Fibroblast of peridontal ligament (primary cell): Measurements from ENCODE around the gene ZNF48.

Source experiments
- DNase-seq: peaks from one replicate; pipeline ENCODE4 v3.0.0-alpha.2; 2010; ENCODE audit errors: extremely low read depth

ZNF48 gene

GRCh38 chr16:30395155-30395991 is at the start of gene ZNF48:
ZNF48 (plus strand) TSS chr16:30395420; CDS start chr16:30395795, 375 bp downstream.
- peak; percentile 87 for DNase-seq

GRCh38 chr16:30346286-30346685 is 48.9 kb upstream of the ZNF48 start:
- no peak for DNase-seq

DNA sequence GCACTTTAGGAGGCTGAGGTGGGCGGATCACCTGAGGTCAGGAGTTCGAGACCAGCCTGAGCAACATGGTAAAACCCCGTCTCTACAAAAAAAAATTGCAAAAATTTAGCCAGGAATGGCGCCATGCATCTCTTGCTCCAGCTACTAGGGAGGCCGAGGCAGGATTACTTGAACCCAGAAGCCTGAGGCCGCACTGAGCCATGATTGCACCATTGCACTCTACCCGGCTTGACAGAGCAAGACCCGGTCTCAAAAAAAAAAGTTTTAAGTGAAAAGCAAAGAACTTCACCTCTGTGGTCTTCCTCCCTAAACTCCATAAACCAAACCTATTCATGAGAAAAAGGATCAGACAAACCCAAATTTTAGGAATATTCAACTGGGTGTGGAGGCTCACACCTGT is 47.1 kb upstream of the ZNF48 start:
- DNase-seq: no peak

DNA sequence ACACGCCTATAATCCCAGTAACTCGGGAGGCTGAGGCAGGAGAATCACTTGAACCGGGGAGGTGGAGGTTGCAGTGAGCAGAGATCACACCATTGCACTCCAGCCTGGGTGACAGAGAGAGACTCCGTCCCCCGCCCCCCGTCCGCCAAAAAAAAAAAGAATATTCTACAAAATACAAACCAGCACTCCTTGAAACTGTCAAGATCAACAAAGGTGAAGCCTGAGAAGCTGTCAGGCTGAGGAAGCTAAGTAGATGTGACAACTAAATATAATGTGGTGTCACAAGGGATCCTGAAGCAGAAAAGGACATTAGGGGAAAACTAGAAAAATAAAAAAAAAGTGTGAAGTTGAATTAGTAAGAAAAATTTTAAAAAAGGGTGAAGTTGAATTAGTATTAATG is 46.3 kb upstream of the ZNF48 start:
- DNase-seq: no peak

DNA sequence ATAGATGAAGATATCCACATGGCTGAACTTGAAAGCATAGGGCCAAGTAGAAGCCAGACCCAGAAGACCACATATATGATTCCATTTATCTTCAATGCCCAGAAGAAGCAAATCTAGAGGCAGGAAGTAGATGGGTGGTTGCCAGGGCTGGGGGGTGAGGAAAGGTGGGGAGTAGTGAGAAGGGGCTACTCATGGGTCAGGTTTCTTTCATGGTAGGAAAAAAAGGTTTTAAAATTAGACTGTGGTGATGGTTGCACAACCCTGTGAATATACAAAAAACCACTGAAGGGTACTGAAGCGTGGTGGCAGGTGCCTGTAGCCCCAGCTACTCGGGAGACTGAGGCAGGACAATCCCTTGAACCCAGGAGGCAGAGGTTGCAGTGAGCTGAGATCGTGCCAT is 45.5 kb upstream of the ZNF48 start:
- DNase-seq: no peak

DNA sequence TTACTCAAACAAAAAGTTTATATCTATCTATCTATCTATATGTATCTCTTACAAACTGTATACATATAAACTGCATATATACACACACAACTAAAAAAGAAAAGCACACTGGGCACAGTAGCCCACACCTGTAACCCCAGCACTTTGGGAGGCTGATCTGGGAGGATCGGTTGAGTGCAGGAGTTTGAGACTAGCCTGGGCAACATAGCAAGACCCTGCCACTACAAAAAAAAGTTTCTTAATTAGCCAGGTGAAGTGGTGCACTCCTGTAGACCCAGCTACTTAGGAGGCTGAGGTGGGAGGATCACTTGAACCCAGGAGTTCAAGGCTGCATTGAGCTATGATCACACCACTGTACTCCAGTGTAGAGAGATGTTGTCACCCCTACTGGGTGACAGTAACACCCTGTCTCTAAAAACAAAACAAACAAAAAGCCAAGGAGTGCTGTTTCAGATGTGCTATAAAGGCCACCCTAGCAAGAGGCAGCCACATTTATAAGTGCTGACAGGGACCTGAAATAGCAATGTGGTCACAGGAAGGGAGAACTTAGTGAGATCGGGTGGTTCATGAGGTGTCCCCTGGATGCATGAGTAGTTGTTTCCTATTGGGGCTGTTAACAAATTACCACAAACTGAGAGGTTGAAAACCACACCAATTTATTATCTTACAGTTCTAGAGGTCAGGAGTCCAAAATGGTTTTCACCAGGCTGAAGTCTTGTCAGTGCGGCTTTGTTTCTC is 44.9 kb upstream of the ZNF48 start:
- no peak for DNase-seq

DNA sequence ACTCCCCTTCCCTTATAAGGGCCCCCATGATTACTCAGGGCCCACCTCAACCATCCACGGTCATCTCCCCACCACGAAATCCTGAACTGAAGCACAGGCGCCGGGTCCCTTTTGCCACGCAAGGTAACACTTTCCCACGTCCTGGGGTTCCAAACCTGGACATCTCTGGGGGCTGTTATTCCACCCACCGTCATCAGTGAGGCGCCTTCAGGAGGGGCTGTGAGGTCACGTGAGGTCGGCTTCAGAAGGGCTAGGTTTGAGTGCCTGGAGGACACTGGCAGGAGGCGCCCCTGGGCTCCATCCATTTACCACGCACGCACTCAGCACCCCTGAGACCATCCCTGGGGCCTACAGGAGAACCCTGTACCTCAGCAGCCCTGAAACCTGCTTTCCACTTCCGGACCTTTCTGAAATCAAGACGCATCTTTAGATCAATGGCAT is 44.2 kb upstream of the ZNF48 start:
- no peak for DNase-seq

GRCh38 chr16:30351586-30352419 is 43.4 kb upstream of the ZNF48 start:
- peak; percentile 96 for DNase-seq

DNA sequence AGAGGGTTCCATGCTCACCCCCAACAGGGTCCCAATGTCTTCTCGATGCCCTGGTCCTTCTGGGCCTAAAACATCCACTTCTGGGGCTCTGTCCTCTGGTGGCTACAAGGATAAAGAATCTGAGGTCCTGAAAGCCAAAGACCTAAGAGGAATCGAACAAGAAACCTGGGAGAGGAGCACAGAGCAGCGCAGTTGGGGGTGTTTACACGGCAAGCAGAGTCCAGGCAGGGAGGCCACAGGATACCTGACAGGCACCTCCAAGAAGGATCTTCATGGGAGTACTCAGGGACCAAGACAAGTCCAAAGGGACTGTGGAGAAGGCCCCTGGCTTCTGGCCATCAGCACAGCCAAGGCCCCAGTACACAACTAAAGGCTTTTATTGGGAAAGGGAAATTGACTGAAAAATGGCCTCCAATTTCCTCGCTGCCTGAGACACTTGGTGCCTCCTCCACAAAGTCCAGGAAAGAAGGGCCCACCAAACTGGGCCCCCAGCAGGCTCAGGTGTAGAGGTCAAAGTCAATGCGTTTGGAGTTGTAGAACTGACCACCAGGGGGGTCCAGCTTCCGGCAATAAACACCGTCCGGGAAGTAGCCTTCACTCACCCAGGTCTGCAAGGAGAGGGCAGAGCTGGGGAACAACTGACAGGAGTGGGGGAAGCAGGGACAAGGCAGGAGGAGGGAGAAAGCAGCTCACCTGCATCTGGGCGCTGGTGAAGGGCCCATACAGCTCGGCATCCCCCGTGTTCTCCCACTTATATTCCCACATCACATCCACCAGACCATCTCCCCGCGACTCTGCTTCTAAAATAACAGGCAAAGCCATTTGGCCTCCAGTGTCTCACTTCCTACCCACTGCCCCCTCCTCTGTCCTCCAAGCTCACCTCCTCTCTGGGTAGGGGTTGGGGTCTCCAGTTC is 42.5 kb upstream of the ZNF48 start:
- DNase-seq: no peak

- DNase-seq: no peak
Measured at GRCh38 chr16:30353438-30354129, 41.6 kb upstream of the ZNF48 start.

DNA sequence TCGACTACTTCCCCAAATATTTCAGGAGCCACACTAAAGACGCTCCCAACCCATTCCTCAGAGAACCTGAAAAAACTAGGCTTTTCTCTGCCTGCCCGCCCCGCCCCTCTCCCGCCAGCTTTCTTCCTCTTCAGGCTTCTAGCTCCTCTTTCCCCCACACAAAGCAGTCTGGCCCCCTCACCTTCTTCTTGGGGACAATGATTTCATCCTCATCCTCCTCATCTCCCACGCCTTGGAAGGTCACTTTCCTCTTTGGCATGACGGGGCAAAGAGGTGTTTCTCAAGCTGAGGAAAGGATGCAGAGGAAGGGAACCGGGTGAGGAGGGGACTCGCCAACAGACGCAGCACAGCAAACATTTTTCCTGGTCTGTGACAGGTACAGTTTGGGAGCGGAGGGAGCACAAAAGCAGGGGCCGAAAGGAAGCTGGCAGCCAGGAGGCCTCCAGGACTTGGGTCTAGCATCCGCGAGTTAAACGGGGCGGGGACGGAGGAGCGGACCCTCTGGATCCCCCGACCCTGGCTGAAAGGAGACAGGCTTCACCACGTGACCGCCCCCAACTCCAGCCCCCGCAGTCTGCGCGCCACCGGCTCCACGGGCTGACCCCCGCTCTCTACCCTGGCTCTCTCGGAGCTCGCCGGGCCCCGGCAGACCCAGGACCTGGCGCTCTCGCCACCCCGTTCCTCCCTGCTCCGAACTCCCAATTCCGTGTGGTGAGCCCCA is 40.6 kb upstream of the ZNF48 start:
- DNase-seq: no peak

- peak; percentile 99 for DNase-seq
Measured at GRCh38 chr16:30355144-30355953, 39.9 kb upstream of the ZNF48 start, which contains the start of gene CD2BP2. CD2BP2 (minus strand) TSS chr16:30355308; CDS start chr16:30354681, 627 bp downstream.

- no peak for DNase-seq
Measured at GRCh38 chr16:30355954-30356308, 39.3 kb upstream of the ZNF48 start.

GRCh38 chr16:30356401-30357084 is 38.7 kb upstream of the ZNF48 start:
- no peak for DNase-seq

GRCh38 chr16:30357085-30357714 is 38.0 kb upstream of the ZNF48 start:
- DNase-seq: no peak

DNA sequence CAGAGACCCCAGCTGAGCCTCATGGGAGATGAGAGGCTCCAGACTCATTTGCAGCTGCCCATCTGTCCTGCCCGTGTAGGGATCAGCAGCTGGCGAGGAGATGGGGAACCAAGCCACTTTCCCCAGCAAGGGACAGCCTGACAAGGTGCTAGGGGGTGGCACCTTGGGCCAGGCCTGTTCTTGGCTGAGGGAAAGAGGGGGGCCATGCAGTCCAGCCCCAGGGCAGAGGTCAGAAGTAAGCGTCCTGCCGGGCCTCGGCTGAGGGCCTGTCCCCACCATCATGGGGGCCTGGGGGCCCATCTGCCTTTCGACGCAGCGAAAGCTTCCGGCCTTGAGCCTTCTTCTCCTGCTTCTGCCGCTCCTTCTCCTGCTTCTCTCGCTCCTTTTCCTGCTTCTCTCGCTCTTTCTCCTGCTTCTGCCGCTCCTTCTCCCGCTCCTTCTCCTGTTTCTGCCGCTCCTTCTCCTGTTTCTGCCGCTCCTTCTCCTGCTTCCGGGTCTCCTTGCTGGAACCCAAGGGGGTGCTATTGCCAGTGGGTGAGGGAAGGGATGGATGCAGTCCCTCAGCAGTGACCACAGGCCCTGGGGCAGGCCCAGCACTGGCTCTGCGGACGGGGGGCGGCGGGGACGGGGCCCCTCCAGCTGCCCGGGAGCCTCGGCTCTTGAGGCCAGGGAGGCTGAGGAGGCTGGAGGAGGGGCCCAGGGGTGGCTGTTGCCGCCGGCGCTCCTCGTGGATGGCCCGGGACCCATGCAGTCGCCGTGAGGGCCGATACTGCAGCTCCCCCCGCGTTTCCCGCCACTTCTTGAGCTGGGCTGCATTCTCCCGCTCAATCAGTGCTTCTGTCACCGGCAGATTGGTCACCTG is 37.3 kb upstream of the ZNF48 start:
- no peak for DNase-seq

DNA sequence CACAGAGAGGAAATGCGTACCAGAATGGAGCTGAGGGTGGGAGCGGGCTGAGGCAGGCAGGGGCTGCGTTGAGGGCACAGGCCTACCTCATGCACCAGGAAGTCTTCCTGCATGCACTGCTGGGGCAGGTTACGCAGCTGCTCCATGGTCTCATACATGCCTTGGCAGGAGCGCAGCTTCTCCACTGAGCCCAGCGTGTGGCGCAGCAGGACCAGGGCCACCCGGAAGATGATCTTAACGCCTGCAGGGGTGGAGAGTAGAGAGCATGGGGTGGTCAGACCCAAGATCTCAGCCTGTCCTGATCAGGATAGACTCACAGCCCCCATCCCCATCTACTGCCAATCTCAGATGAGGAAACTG is 36.7 kb upstream of the ZNF48 start:
- DNase-seq: no peak
